ENCODE data around the gene RIMS3. TPM values are rescaled to one million over a fixed set of nuclear protein-coding genes. Genes with fewer than 3 reads are reported as not detected.

RIMS3 gene
- total RNA-seq, 2 experiments from 2014 or later, result 1.2 to 1.4 TPM

DNA sequence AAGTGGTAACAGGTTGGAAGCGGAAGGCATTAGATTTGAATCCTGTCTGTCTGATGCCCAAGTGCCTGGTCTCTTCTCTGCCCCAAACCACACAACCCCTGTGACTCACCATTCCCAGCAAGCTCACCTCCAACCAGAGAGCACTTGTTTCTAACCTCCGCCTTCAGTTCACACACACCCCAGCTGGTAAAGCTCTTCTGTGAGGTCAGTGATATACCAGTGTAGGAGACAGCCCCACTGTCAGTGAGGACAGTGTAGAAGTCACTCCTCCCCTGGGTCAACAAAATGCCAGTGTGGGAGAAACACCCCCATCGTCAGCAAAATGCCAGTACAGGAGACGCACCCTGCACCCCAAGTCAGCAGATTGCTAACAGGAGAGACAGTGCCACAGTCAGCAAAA, 2.6 kb downstream of the RIMS3 start:
- CTCF ChIA-PET, result interaction anchor here (0.9 to 1.1 kb wide), 2 partner anchors 30 to 50 kb away, joined by 3 to 4 read pairs; no protein-coding TSS in a partner anchor
- POLR2A ChIA-PET, result no interaction called here

DNA sequence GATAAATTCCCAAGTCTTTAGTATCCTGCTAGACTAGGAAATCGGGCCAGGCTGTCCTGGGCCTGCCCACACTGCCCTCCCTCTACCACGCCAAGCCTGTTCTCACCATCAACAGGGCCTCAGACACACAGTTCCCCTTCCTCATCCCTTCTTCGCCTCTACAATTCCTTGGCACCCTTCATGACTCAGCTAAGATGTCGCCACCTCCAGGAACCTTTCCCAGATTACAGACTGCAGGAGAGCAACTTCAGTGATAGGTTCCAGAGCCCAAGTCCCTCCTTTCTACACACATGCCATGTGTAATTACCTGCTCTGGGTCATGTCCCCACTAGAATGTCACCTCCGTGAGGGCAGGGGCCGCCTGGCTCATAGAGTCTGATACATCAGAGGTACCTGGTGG, 3.3 kb downstream of the RIMS3 start:
- ChIA-PET POLR2A (no interaction called here), CTCF (interaction anchor here (1.1 kb wide), 1 partner anchor 30 kb away, joined by 3 read pairs; no protein-coding TSS in a partner anchor)

- ChIA-PET POLR2A (no interaction called here), CTCF (no interaction called here)
Measured at GRCh38 chr1:40661678-40662077, 3.8 kb downstream of the RIMS3 start.

DNA sequence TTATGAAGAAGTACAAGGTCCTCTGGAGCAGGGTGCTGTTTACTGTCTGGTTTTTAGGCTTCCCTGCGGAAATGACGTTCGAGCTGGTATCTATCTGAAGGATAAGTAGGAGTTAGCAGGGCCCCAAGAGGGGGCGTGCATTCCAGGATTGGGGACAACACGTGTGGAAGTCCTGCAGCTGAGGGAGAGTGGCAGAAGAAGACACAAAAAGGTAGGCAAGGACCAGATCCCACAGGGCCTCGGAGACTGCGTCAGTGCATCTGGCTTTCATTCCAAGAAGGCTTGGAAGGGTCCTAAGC, 5.9 kb downstream of the RIMS3 start:
- ChIA-PET POLR2A (no interaction called here), CTCF (interaction anchor here (0.5 to 1.5 kb wide), 3 partner anchors 10 to 63 kb away, joined by 3 read pairs; no protein-coding TSS in a partner anchor)

- CTCF ChIA-PET, result interaction anchor here (0.7 to 1.5 kb wide), 2 partner anchors 10 to 192 kb away, joined by 3 read pairs; no protein-coding TSS in a partner anchor
- POLR2A ChIA-PET, result no interaction called here
Measured at GRCh38 chr1:40658751-40659648, 6.5 kb downstream of the RIMS3 start.

DNA sequence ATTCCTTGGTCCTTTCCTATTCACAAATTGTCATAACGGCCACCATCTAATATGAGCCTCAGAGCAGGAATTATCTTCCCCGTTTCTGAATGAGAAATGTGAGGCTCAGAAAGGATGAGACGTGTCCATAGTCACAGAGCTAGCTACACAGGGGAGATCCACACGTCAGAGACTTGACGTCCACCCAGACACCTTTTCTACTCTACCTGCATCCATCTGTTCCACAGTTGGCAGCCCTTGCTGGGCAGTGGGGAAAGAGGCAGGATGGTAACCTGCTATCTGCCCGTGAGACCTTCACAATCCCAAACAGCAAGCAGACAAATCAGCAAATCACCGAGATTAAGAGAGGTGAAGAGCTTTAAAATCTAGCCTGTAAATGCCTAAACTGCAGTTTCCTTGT, 8.4 kb downstream of the RIMS3 start:
- POLR2A ChIA-PET, result no interaction called here
- CTCF ChIA-PET, result interaction anchor here (0.6 to 0.7 kb wide), 2 partner anchors 12 to 1545 kb away, joined by 3 to 4 read pairs; no protein-coding TSS in a partner anchor

DNA sequence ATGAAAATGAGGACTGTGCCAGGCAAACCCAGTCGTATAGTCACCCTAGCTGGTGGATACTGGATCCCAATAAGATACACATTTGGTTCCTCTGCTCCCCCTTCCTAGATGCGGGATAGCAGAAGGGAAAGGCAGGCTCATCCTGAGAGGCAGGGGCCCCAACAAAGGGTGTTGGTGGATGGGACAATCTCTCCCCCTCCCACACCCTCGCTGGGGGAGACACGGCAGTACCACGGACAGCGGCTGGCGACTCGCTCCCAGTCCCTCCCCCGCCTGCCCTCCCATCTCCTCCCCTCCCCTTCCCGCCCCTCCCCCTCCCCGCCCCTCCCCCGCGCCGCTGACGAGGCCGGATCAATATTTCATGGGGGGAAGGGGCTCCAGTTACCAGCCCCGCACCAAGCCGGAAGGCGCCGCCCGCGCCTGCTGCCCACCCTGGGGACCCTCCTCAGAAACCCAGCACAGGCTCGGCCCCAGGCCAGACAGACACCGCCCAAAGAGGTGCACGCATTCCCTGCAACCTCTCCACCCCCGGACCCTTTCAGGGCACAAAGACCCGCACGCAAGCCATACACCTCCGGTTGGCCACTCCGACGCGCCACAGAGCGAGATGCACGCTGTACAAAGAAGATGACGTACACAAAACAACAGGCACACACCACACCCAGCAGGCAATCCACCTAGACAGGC, 11.5 kb downstream of the RIMS3 start:
- CTCF ChIA-PET, result no interaction called here

DNA sequence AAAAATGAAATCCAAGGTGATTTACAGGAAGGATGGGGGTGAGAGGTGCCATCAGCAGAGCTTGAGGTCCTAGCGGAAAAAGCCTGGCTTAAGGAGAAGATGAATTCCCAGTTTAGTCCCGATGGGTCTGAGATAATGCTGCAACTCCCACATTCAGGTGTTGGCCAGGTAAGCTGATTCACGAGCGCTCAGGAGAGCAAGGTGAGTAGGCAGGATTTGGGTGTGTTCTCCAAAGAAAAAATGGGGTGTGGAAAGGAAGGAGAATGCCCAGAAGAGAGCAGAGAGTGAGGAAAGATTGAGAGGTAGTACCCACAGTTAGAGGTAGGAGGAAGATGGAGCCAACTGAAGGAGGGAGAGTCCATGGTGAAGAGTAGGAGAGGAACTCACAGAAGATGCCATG, 12.5 kb downstream of the RIMS3 start:
- ChIA-PET POLR2A (no interaction called here), CTCF (no interaction called here)

More for the DNA sequence above, 11.5 kb downstream of the RIMS3 start:
- POLR2A ChIA-PET, result no interaction called here

DNA sequence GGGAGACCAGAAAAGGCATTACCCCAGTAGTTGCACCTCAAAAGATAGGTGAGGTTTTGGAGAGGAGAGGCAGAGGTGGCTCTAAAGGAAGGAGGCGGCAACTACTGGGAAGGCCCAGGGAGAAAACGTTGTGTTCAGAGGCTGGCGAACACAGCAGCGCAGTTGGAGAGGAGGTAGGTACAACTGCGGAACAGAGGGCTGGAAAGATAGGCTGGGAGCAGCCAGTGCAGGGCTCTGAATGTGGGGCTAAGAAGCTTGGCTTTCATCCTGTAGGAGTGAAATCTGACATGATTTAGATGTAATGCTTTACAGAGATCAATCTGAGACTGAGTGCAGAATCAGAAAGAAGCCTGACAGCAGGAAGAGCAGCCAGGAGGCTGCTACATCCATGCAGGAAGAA, 13.0 kb downstream of the RIMS3 start:
- POLR2A ChIA-PET, result no interaction called here
- CTCF ChIA-PET, result no interaction called here

- ChIA-PET CTCF (no interaction called here), POLR2A (no interaction called here)
Measured at GRCh38 chr1:40651138-40651857, 14.2 kb downstream of the RIMS3 start.

- CTCF ChIA-PET, result no interaction called here
- POLR2A ChIA-PET, result no interaction called here
Measured at GRCh38 chr1:40650075-40650474, 15.4 kb downstream of the RIMS3 start.

GRCh38 chr1:40649592-40649930, 15.9 kb downstream of the RIMS3 start:
- ChIA-PET CTCF (no interaction called here), POLR2A (no interaction called here)

DNA sequence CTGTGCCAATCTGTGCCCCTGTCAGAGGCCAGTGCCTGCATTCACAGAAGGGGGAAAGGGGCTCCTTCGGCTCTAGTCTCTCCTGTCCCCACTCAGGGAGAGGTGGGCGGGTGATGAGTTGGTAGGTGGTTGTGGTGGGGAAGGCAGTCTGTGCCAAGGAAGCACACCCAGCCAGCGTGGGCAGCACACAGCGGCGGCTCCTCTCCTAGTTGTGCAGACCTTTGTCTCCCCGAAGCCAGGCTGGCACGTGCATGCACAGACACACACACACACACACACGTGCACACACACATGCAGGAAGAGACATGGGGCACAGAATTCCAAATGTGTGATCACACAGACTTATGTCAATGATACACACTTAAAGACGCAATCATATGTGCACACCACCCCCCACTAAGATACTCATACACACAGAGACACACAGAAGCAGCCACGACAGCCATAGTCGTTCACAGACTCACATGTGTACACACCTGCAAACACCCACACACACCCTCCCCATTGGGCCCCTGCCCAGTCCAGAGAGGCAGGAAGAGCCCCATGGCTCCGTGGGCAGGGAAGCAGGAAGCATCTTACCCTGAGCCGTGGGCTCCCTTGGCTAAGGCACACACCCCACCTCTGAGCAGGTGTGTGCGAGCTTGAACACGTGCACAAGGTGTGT, 16.4 kb downstream of the RIMS3 start:
- CTCF ChIA-PET, result no interaction called here
- POLR2A ChIA-PET, result no interaction called here

GRCh38 chr1:40648200-40648599, 17.3 kb downstream of the RIMS3 start:
- POLR2A ChIA-PET, result no interaction called here
- CTCF ChIA-PET, result no interaction called here

GRCh38 chr1:40646315-40646714, 19.2 kb downstream of the RIMS3 start:
- CTCF ChIA-PET, result interaction anchor here (1.5 to 1.9 kb wide), 2 partner anchors 16 to 20 kb away, joined by 5 read pairs; no protein-coding TSS in a partner anchor
- POLR2A ChIA-PET, result no interaction called here

DNA sequence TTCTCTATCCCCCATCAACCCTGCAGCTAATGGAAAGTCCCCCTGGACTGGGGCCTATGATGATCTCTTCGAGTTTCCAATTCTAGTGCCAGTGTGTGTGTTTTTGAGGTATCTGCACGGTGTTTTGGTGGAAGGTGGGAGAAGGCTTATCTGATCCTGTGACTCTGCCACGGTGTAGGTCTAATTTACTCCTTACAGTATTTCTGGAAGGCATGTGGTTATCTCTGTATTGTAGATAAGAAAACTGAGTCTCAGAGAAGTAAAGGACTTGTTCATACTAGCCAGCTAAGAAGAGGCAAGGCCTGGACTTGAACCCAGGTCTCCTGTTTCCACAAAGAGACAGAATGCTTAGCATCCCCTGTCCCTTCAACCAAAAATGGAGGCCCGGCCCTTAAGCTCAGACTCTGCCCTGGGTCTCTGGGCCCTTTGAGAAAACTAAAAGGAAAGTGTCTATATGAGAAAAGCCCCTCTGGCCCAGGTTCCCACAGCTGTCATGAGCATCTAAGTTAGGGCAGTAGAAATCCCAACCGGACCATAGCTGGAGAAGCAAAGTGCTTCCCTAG, 20.3 kb downstream of the RIMS3 start:
- CTCF ChIA-PET, result interaction anchor here (0.8 kb wide), 1 partner anchor 12 kb away, joined by 4 read pairs; no protein-coding TSS in a partner anchor
- POLR2A ChIA-PET, result interaction anchor here (1.2 kb wide), 1 partner anchor 47 kb away, joined by 3 read pairs; no protein-coding TSS in a partner anchor

- ChIA-PET CTCF (no interaction called here), POLR2A (no interaction called here)
Measured at GRCh38 chr1:40641601-40642242, 23.8 kb downstream of the RIMS3 start.

DNA sequence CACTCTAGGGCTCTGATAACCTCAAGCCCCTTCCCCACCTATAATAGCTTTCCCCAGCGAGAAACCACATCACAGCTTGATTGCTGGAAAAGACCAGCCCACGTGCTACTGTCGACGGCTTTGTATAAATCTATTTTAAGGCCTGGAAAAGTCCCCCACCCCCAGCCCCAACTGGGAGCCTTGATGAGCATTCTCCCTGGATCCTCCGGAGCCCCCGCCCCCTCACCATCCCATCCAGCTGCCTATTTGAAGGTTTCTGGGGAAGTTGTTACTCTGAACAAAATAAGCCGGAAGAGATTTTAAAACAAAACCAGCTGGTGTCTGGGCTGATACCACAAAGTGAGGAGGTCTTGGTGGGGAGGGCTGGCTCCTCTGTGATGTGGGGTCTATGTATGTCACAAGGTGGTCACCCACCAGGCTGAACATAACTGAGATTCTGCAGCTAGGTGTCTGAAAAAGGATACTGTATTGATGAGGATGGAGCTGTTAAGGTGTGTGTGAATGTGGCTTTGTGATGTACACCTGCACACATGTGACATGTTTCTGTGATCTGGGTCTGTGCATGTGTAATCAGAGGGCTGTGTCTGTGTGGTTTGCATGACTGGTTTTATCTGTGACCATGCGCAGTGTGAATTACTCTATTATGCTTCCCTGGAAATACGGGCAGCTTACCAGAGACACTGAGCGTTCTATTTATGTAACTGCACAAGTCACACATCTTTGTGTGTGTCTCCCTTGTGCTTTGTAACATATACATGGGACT, 25.0 kb downstream of the RIMS3 start:
- POLR2A ChIA-PET, result no interaction called here
- CTCF ChIA-PET, result no interaction called here
